Epithelial cell of proximal tubule (primary cell): Measurements from ENCODE around the gene PTGR3. TPM values are rescaled to one million over a fixed set of nuclear protein-coding genes. Genes with fewer than 3 reads are reported as not detected.

Experiments used
- DNase-seq: peaks from one replicate; pipeline ENCODE4 v3.0.0-alpha.2; 2011; ENCODE audit warnings: low read depth
- H3K4me3 ChIP-seq: 2 replicates; pipeline ENCODE4 v1.5.1; 2011; ENCODE audit warnings: low read depth, mild to moderate bottlenecking, low read length
- CTCF ChIP-seq: conservative IDR thresholded peaks from 2 replicates; pipeline ENCODE4 v1.5.1; 2012; ENCODE audit warnings: low read depth, mild to moderate bottlenecking, low read length
- total RNA-seq: library from RNA; depleted of rRNA; stranded (reverse); fragments of >200 nt; gene quantifications from 2 replicates; pipeline ENCODE4 v1.2.3, GENCODE V29; 2015

PTGR3 gene
- 7.8 and 11.8 TPM in 2 replicates for total RNA-seq

DNA sequence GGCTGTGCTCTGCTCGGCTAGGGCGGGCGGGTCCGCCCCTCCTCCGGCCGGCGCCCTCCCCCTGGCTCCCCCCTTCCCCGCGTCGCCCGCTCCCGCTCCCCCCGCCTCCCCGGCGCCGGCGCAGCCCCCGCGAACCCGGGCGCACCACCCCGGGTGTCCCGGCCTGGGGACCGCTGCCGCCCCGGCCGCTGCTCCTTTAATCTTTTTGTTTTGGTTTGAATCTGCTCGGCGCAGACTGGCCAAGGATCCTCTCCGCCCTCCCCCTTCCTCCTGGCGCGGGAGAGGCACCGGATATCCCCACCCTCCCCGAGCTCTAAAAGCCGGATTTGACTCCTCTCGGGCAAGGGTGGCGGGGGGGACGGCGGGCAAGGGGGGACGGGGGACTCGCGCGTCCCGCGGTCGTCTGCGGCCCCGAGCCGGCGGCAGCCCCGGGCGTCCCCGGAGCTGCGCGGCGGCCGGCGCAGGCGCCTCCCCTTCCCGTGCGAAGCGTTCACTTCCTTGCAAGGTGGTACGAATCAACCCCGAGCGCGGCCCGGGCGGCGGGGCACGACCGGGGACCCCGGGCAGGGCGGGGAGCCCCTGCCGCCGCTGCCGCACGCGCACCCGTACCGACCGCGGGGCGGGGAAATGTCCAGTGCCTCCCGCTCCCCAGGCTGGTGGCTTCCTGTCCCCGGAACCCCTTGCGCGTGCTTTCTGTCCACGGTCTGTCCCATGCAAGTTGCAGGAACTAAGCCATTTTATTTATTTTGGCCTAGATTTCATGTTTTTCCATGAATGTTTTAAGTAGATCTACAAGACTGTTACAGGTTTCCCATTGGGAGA is at the start of gene PTGR3:
TSS of gene PTGR3 (minus strand) at position 11 of the 822 bp plus-strand sequence. CDS start 81 bp downstream, outside the sequence.
- no peak for DNase-seq
- TF ChIP-seq CTCF, result no peak
- peak within 1 kb of the TSS; percentile 90 for H3K4me3 ChIP-seq

DNA sequence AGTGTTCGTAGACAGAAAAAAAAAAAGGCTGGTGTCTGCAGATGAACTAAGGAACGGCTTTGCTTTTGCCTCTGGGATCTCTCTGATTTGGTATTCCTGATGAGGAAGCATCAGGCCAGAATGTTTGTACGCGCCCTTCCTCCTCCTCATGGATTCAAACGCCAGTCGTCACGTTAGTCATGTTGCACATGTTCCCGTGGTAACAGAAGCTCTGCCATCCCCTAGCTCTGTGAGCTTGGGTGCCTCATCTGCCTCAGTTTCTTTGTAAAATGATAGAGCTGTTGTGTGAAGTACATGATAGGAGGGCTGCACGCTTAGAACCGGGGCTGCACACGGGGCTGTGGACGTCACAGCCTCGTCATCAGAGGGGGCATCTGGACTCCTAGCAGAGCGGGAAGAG is 48.7 kb upstream of the PTGR3 start:
- no peak for DNase-seq
- H3K4me3 ChIP-seq, result no peak overlapping the region
- TF ChIP-seq CTCF, result no peak

GRCh38 chr18:75256376-75256775 is 47.4 kb upstream of the PTGR3 start:
- DNase-seq, result no peak
- no peak overlapping the region for H3K4me3 ChIP-seq
- no peak for TF ChIP-seq CTCF

- no peak overlapping the region for H3K4me3 ChIP-seq
- TF ChIP-seq CTCF, result no peak
- no peak for DNase-seq
Observed at GRCh38 chr18:75255094-75255493, 46.2 kb upstream of the PTGR3 start.

GRCh38 chr18:75253784-75254183 is 44.8 kb upstream of the PTGR3 start:
- TF ChIP-seq CTCF, result no peak
- no peak for DNase-seq
- H3K4me3 ChIP-seq, result no peak overlapping the region

- TF ChIP-seq CTCF, result no peak
- no peak overlapping the region for H3K4me3 ChIP-seq
- no peak for DNase-seq
Observed at GRCh38 chr18:75253043-75253442, 44.1 kb upstream of the PTGR3 start.

DNA sequence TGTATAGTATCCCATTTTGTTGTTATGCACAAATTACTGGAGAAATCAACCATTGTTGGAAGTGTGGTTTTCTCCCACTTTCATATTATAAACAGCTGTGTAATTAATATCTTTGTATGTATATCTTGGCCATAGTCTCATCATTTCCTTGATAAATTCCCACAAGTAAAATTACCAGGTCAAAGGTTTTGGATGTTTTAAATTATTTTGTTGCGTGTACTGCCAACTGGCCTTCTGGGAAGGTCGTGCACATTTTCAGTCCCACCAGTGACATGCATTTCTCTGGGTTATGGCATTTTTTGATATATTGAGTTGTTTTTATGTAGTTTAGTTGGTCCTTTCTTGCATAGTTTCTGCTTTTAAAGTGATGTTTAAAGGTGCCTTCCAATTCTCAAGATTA is 43.2 kb upstream of the PTGR3 start:
- no peak for DNase-seq
- TF ChIP-seq CTCF, result no peak
- H3K4me3 ChIP-seq, result no peak overlapping the region
